Liver (tissue), 3 donors: ENCODE results near the gene OR6F1.

Source experiments
- CTCF ChIP-seq: fragments of 150-350 bp; IDR thresholded peaks from 2 replicates; pipeline ENCODE4 v1.5.1; 2017; ENCODE audit warnings: improper control_type of control experiment, low read depth, low read length; ENCODE audit not compliant: missing input control
- FOXA1 ChIP-seq: IDR thresholded peaks from 2 replicates; pipeline ENCODE4 v1.6.1; 2016; ENCODE audit warnings: antibody characterized with exemption
- JUND ChIP-seq, 2 donors: IDR thresholded peaks; 2 replicates each; pipeline ENCODE4 v1.6.1; 2016; ENCODE audit warnings: antibody characterized with exemption in 2 of 2
- RAD21 ChIP-seq, 2 donors: IDR thresholded peaks; 2 replicates each; pipeline ENCODE4 v1.6.1; 2016; ENCODE audit warnings: antibody characterized with exemption in 2 of 2, mild to moderate bottlenecking in 2 of 2
- REST ChIP-seq: IDR thresholded peaks from 2 replicates; pipeline ENCODE4 v1.6.1; 2016; ENCODE audit warnings: antibody characterized with exemption, mild to moderate bottlenecking
- SP1 ChIP-seq: IDR thresholded peaks from 2 replicates; pipeline ENCODE4 v1.6.1; 2018; ENCODE audit warnings: antibody characterized with exemption, mild to moderate bottlenecking
- TAF1 ChIP-seq: conservative IDR thresholded peaks from 2 replicates; pipeline ENCODE4 v1.6.1; 2016; ENCODE audit warnings: antibody characterized with exemption, mild to moderate bottlenecking
- donor health status: healthy.
- donor health status: healthy.

GRCh38 chr1:247741756-247742155 lies 25.3 kb upstream of the OR6F1 start:
- no peak for TF ChIP-seq RAD21 (IDR thresholded peaks at IDR 0.05)
- TF ChIP-seq JUND (IDR thresholded peaks at IDR 0.05): no peak
- no peak for TF ChIP-seq CTCF
- TF ChIP-seq FOXA1: no peak
- no peak for TF ChIP-seq REST
- TF ChIP-seq TAF1: no peak
- no peak for TF ChIP-seq SP1
